HL-60 (cell line): ENCODE measurements around the gene CEP78.

ENCODE experiments used
- DNase-seq, 2 experiments: peaks; one replicate each; pipeline ENCODE4 v3.0.0-alpha.2; 2010 to 2020; ENCODE audit warnings: low read depth in 1 of 2, low spot score in 1 of 2
- H3K27ac ChIP-seq: fragments of 250-450 bp; sonication (Bioruptor Pico); replicated peaks from 2 replicates; pipeline ENCODE4 v1.5.1; 2020; ENCODE audit warnings: mild to moderate bottlenecking, moderate library complexity
- H3K27me3 ChIP-seq: fragments of 250-450 bp; sonication (Bioruptor Pico); 2 replicates; pipeline ENCODE4 v1.5.1; 2021; ENCODE audit warnings: mild to moderate bottlenecking, moderate library complexity; ENCODE audit not compliant: insufficient read depth, poor library complexity, severe bottlenecking
- H3K4me3 ChIP-seq: replicated peaks from 2 replicates; pipeline ENCODE4 v1.5.1; 2011; ENCODE audit warnings: mild to moderate bottlenecking, control low read depth, low read length; ENCODE audit not compliant: insufficient read depth
- CTCF ChIP-seq: IDR thresholded peaks from one replicate; pipeline ENCODE4 v1.5.1; 2011; ENCODE audit warnings: low read length, control low read depth, inconsistent platforms; ENCODE audit not compliant: insufficient read depth
- GABPA ChIP-seq: IDR thresholded peaks from 2 replicates; pipeline ENCODE4 v1.6.1; 2012; ENCODE audit warnings: low read depth
- POLR2AphosphoS5 ChIP-seq: IDR thresholded peaks from 2 replicates; pipeline ENCODE4 v1.6.1; 2012; ENCODE audit warnings: low read depth
- REST ChIP-seq: IDR thresholded peaks from 2 replicates; pipeline ENCODE4 v1.6.1; 2012; ENCODE audit warnings: low read depth; ENCODE audit not compliant: insufficient replicate concordance
- SPI1 ChIP-seq: IDR thresholded peaks from 2 replicates; pipeline ENCODE4 v1.6.1; 2012; ENCODE audit warnings: low read depth, mild to moderate bottlenecking, borderline replicate concordance

Gene CEP78

GRCh38 chr9:78326564-78326963 is 90.7 kb downstream of the CEP78 start:
- H3K27ac ChIP-seq: no peak overlapping the region
- H3K4me3 ChIP-seq: no peak overlapping the region

More at GRCh38 chr9:78326564-78326963, 90.7 kb downstream of the CEP78 start:
- TF ChIP-seq GABPA (no peak), SPI1 (no peak), CTCF (no peak), REST (no peak), POLR2AphosphoS5 (no peak)
- DNase-seq: no peak
- no peaks in the 10 kb centered on the region for H3K27me3 ChIP-seq
